ENCODE data around the gene ZNF366. TPM values are rescaled to one million over a fixed set of nuclear protein-coding genes. Genes with fewer than 3 reads are reported as not detected.

Gene ZNF366
- total RNA-seq, 1 donor from 2014 or later: 7.9 TPM

DNA sequence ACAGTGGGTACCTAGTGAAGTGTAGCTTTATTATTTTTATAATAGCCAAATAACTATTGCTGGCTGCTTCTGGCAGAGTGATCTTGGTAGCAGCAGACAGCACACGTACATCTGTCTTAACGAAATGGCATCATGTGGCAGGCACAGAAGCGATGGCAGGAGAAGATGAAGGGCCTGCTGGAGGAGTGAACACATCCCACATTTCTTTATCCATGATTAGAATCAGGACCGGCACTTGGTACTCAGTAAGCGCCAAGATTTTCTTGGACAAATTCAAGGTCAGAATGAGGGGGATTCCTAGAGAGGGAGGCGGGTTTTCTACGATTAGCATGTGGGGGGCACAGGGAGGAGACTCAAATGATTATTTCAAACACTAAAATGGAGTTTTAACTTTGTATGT lies 23.0 kb upstream of the ZNF366 start:
- Histone ChIP-seq H3K27ac (no peak overlapping the region), H3K4me1 (no peaks in the 10 kb centered on the region), H3K4me3 (no peak overlapping the region), H3K27me3 (no peaks in the 10 kb centered on the region), H3K36me3 (no peaks in the 10 kb centered on the region), H3K9me3 (no peaks in the 10 kb centered on the region)
- intact Hi-C loops (cut with DNase I): no loop called here
- TF ChIP-seq, protein P1, sequence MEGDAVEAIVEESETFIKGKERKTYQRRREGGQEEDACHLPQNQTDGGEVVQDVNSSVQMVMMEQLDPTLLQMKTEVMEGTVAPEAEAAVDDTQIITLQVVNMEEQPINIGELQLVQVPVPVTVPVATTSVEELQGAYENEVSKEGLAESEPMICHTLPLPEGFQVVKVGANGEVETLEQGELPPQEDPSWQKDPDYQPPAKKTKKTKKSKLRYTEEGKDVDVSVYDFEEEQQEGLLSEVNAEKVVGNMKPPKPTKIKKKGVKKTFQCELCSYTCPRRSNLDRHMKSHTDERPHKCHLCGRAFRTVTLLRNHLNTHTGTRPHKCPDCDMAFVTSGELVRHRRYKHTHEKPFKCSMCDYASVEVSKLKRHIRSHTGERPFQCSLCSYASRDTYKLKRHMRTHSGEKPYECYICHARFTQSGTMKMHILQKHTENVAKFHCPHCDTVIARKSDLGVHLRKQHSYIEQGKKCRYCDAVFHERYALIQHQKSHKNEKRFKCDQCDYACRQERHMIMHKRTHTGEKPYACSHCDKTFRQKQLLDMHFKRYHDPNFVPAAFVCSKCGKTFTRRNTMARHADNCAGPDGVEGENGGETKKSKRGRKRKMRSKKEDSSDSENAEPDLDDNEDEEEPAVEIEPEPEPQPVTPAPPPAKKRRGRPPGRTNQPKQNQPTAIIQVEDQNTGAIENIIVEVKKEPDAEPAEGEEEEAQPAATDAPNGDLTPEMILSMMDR (IDR thresholded peaks at IDR 0.05): no peak
- DNase-seq (ENCODE audit: low spot score in 2 of 2): no peak

DNA sequence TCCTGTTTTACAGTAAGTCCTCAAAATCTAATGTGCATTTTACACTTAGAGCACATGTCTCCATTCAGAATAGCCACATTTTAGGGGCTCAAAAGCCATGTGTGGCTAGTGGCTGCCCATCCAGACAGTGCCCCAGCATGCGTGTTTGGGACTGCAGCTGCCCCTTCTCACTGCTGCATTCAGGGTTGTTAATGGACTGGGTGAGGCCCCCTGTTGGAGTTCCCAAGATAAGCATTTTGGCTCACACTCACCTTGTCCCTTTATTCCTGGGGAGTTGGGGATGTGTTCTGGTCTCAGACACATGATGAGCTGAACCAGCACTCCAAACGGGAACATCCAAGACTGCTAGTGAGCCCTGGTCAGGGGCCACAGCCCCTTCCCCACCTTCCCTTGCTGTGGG lies 22.2 kb upstream of the ZNF366 start:
- TF ChIP-seq, protein P1 (IDR thresholded peaks at IDR 0.05): no peak
- Histone ChIP-seq H3K4me3 (no peak overlapping the region), H3K4me1 (no peaks in the 10 kb centered on the region), H3K27ac (no peak overlapping the region), H3K36me3 (no peaks in the 10 kb centered on the region), H3K9me3 (no peaks in the 10 kb centered on the region), H3K27me3 (no peaks in the 10 kb centered on the region)
- DNase-seq (ENCODE audit: low spot score in 2 of 2): no peak
- intact Hi-C loops (cut with DNase I): no loop called here

DNA sequence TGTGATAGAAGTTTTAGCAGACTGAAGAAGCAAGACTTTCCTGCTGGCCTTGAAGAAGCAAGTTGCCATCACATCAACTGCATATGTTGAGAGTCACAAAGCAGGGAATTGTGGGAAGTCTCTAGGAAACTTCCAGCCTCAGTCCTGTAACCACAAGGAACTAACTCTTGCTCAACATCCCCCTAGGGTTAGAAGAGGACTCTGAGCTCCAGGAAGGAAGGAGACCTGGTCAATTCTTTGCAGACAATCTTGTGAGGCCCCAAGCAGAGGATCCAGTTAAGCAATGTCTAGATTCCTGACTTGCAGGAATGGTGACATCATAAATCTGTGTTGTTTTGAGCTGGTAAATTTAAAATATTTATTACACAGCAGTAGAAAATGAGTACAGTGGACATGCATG lies 18.6 kb upstream of the ZNF366 start:
- no peak for DNase-seq (ENCODE audit: low spot score in 2 of 2)
- Histone ChIP-seq H3K27me3 (no peaks in the 10 kb centered on the region), H3K4me1 (no peaks in the 10 kb centered on the region), H3K27ac (no peak overlapping the region), H3K36me3 (no peaks in the 10 kb centered on the region), H3K4me3 (no peak overlapping the region), H3K9me3 (no peaks in the 10 kb centered on the region)
- intact Hi-C loops (cut with DNase I): no loop called here
- TF ChIP-seq, protein P1 (IDR thresholded peaks at IDR 0.05): no peak

DNA sequence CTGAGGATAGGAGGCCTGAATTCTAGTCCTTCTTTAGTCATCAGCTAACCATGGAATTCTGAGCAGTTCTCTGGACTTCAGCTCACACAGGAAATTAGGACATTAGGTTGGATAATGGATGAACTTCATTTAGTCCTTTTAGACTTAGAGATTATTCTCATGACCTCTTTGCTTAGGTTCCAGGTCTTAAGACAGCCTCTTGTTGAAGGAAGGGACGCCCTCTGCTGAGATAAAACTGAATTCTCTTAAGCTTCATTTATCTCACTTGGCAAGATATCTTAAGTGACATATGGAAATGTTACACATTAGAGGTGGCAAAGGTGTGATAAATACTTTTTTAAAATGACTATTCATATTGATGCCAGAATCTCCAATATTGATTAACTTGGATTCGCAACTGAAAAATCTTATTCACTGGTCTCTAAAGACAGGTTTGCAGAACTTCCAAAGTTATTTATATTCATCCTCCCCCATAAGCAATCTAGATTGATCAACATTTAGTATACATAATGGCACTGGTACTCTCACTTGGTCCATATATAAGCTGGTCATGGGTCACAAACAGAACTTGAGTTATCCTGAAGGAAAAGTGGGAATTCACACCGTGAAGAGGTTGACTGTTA lies 16.9 kb upstream of the ZNF366 start:
- peaks cover 0 to 2% of the 10 kb centered on the region in 2 donors for H3K4me1 ChIP-seq
- TF ChIP-seq, protein P1 (IDR thresholded peaks at IDR 0.05): peak; percentile 43 to 60 (median 52)
- no peak overlapping the region for H3K27ac ChIP-seq
- intact Hi-C loops (cut with DNase I): loop anchor here (1.0 kb wide), 1 partner anchor 158 kb away; no protein-coding TSS in a partner anchor
- no peak for DNase-seq (ENCODE audit: low spot score in 2 of 2)
- no peaks in the 10 kb centered on the region for H3K36me3 ChIP-seq
- no peaks in the 10 kb centered on the region for H3K27me3 ChIP-seq
- H3K4me3 ChIP-seq: no peak overlapping the region
- H3K9me3 ChIP-seq: no peaks in the 10 kb centered on the region

DNA sequence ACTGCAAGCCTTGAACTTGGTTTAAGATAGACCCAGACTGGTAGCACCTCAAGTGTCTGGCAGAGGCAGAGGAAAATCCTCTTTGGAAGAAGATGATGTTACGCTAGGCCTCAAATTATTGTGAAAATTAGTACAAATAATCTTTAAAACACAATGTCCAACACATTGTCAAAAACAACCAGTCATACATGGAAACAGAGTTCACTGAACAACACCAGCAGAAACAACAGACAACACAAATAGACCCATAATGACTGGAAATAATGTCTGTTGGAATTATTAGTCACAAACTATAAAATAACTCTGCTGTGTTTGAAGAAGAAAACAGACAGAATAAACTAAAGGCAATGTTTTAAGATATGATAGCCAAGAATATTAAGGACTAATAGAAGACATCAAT lies 15.4 kb upstream of the ZNF366 start:
- no peak for DNase-seq (ENCODE audit: low spot score in 2 of 2)
- H3K27me3 ChIP-seq: no peaks in the 10 kb centered on the region
- H3K9me3 ChIP-seq: no peaks in the 10 kb centered on the region
- TF ChIP-seq, protein P1 (IDR thresholded peaks at IDR 0.05): no peak
- H3K27ac ChIP-seq: no peak overlapping the region
- H3K4me3 ChIP-seq: no peak overlapping the region
- peaks cover 0 to 12% of the 10 kb centered on the region in 2 donors for H3K4me1 ChIP-seq
- H3K36me3 ChIP-seq: no peaks in the 10 kb centered on the region
- intact Hi-C loops (cut with DNase I): no loop called here

Measured in ascending aorta (tissue), 2 donors.